Esophagus muscularis mucosa (tissue), 3 donors: ENCODE measurements around the gene TENT5C.

Source experiments
- POLR2AphosphoS5 ChIP-seq, 2 donors: sonication (generic); formaldehyde crosslinking; IDR thresholded peaks; one replicate each; pipeline ENCODE4 v1.6.1; 2017; ENCODE audit warnings: antibody characterized with exemption in 2 of 2
- TF ChIP-seq, protein P1 (sequence below), 3 experiments: fragments of 200-600 bp in 2 of 3; fragments of 450-650 bp in 1 of 3; sonication (generic) in 2 of 3; IDR thresholded peaks; one replicate each; pipeline ENCODE4 v1.5.1; 2017 to 2019; ENCODE audit warnings: antibody characterized with exemption in 3 of 3, mild to moderate bottlenecking in 2 of 3, moderate library complexity in 1 of 3

DNA sequence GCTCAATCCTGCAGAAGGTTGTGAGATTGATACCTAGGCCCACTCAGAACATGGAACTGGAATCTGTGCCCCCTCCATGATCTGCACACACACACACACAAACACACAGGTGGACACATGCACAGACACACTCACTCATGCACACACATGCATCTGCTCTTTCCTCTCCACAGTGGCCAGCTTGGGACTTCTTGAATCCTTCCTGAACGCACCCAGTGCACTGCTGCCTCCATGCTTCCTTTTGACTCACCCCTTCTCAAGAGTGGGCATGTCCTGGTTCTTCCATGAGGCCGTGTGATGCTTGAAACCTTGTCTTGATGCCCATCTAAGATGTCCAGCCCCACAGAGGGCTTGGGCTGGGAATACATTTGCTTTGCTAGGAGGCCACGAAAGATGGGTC, 25.4 kb upstream of the TENT5C start:
- TF ChIP-seq, protein P1, sequence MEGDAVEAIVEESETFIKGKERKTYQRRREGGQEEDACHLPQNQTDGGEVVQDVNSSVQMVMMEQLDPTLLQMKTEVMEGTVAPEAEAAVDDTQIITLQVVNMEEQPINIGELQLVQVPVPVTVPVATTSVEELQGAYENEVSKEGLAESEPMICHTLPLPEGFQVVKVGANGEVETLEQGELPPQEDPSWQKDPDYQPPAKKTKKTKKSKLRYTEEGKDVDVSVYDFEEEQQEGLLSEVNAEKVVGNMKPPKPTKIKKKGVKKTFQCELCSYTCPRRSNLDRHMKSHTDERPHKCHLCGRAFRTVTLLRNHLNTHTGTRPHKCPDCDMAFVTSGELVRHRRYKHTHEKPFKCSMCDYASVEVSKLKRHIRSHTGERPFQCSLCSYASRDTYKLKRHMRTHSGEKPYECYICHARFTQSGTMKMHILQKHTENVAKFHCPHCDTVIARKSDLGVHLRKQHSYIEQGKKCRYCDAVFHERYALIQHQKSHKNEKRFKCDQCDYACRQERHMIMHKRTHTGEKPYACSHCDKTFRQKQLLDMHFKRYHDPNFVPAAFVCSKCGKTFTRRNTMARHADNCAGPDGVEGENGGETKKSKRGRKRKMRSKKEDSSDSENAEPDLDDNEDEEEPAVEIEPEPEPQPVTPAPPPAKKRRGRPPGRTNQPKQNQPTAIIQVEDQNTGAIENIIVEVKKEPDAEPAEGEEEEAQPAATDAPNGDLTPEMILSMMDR (IDR thresholded peaks at IDR 0.05): no peak
- no peak for TF ChIP-seq POLR2AphosphoS5 (IDR thresholded peaks at IDR 0.05)
